ENCODE measurements around the gene TIMM50. TPM values are rescaled to one million over a fixed set of nuclear protein-coding genes. Genes with fewer than 3 reads are reported as not detected.

TIMM50 gene
- total and polyA plus RNA-seq, 7 experiments from 2014 or later, result 43.5 to 70.0 (median 50.0) TPM

GRCh38 chr19:39492225-39492624 lies 11.6 kb downstream of the TIMM50 start:
- peaks cover under 1 to 16% (median 6%) of the 10 kb centered on the region in 5 donors for H3K27me3 Mint-ChIP-seq
- H3K36me3 ChIP-seq (ENCODE audit: control insufficient read depth in 2 of 3, insufficient read depth in 3 of 3, low read length in 3 of 3), result peaks cover 0 to 30% (median 13%) of the 10 kb centered on the region in 3 experiments
- no peaks in the 10 kb centered on the region for H3K9me3 ChIP-seq (ENCODE audit: control insufficient read depth in 2 of 3, low read length in 3 of 3)
- ChIA-PET CTCF (no interaction called here), POLR2A (no interaction called here)
- intact Hi-C loops (cut with micrococcal nuclease), result no loop called here
- peaks cover 0 to 1% (median 0%) of the 10 kb centered on the region in 11 donors for H3K9me3 Mint-ChIP-seq
- no peaks in the 10 kb centered on the region for H3K4me1 ChIP-seq (ENCODE audit: control insufficient read depth in 2 of 2, insufficient read depth in 2 of 2, low read length in 2 of 2)
- H3K4me3 Mint-ChIP-seq, result no peak overlapping the region
- H3K36me3 Mint-ChIP-seq, result peaks cover 0 to 16% (median 10%) of the 10 kb centered on the region in 5 donors
- no peak overlapping the region for H3K27ac ChIP-seq (ENCODE audit: low read depth, low read length)
- no peak overlapping the region for H3K27ac Mint-ChIP-seq
- no peak overlapping the region for H3K4me3 ChIP-seq (ENCODE audit: low read length)
- no peak for ATAC-seq
- H3K4me1 Mint-ChIP-seq, result peaks cover 0 to 2% (median 0%) of the 10 kb centered on the region in 7 donors
- DNase-seq, result no peak
- no peaks in the 10 kb centered on the region for H3K27me3 ChIP-seq (ENCODE audit: control insufficient read depth in 2 of 2, insufficient read depth in 2 of 2, low read length in 2 of 2)

GRCh38 chr19:39492788-39493187 lies 12.2 kb downstream of the TIMM50 start:
- Histone ChIP-seq H3K9me3 (ENCODE audit: control insufficient read depth in 2 of 3, low read length in 3 of 3) (no peaks in the 10 kb centered on the region), H3K4me3 (ENCODE audit: low read length) (no peak overlapping the region), H3K36me3 (ENCODE audit: control insufficient read depth in 2 of 3, insufficient read depth in 3 of 3, low read length in 3 of 3) (peaks cover 0 to 27% (median 13%) of the 10 kb centered on the region in 3 experiments), H3K4me1 (ENCODE audit: control insufficient read depth in 2 of 2, insufficient read depth in 2 of 2, low read length in 2 of 2) (peaks cover 0 to 2% of the 10 kb centered on the region in 2 donors), H3K27me3 (ENCODE audit: control insufficient read depth in 2 of 2, insufficient read depth in 2 of 2, low read length in 2 of 2) (no peaks in the 10 kb centered on the region), H3K27ac (ENCODE audit: low read depth, low read length) (no peak overlapping the region)
- Mint-ChIP-seq H3K9me3 (peaks cover 0 to 1% (median 0%) of the 10 kb centered on the region in 11 donors), H3K4me3 (no peak overlapping the region), H3K27me3 (peaks cover 6 to 22% (median 7%) of the 10 kb centered on the region in 5 donors), H3K36me3 (peaks cover 0 to 16% (median 10%) of the 10 kb centered on the region in 5 donors), H3K4me1 (peaks cover 0 to 3% (median 0%) of the 10 kb centered on the region in 7 donors), H3K27ac (no peak overlapping the region)
- intact Hi-C loops (cut with micrococcal nuclease), result no loop called here
- no peak for ATAC-seq
- ChIA-PET POLR2A (no interaction called here), CTCF (no interaction called here)
- no peak for DNase-seq

- intact Hi-C loops (cut with micrococcal nuclease), result no loop called here
- H3K9me3 ChIP-seq (ENCODE audit: control insufficient read depth in 2 of 3, low read length in 3 of 3), result no peaks in the 10 kb centered on the region
- no peak for ATAC-seq
- H3K4me3 ChIP-seq (ENCODE audit: low read length), result no peak overlapping the region
- H3K27ac Mint-ChIP-seq, result no peak overlapping the region
- H3K27me3 ChIP-seq (ENCODE audit: control insufficient read depth in 2 of 2, insufficient read depth in 2 of 2, low read length in 2 of 2), result peaks cover 7 to 8% of the 10 kb centered on the region in 2 donors
- no peak for DNase-seq
- POLR2A ChIA-PET, result no interaction called here
- H3K36me3 Mint-ChIP-seq, result peaks cover 0 to 5% (median 2%) of the 10 kb centered on the region in 5 donors
- no peak overlapping the region for H3K27ac ChIP-seq (ENCODE audit: low read depth, low read length)
- peaks cover 6 to 20% of the 10 kb centered on the region in 2 donors for H3K4me1 ChIP-seq (ENCODE audit: control insufficient read depth in 2 of 2, insufficient read depth in 2 of 2, low read length in 2 of 2)
- peaks cover 11 to 17% (median 12%) of the 10 kb centered on the region in 7 donors for H3K4me1 Mint-ChIP-seq
- peaks cover 0 to 8% (median 5%) of the 10 kb centered on the region in 3 experiments for H3K36me3 ChIP-seq (ENCODE audit: control insufficient read depth in 2 of 3, insufficient read depth in 3 of 3, low read length in 3 of 3)
- CTCF ChIA-PET, result interaction anchor here (0.6 kb wide), 1 partner anchor 16 kb away, joined by 3 read pairs; no protein-coding TSS in a partner anchor
- peaks cover 18 to 38% (median 21%) of the 10 kb centered on the region in 5 donors for H3K27me3 Mint-ChIP-seq
- peaks cover 0 to 1% (median 0%) of the 10 kb centered on the region in 11 donors for H3K9me3 Mint-ChIP-seq
- H3K4me3 Mint-ChIP-seq, result no peak overlapping the region
Measured at GRCh38 chr19:39494661-39495060, 14.0 kb downstream of the TIMM50 start.

GRCh38 chr19:39496063-39496462 lies 15.4 kb downstream of the TIMM50 start:
- H3K4me1 Mint-ChIP-seq, result peaks cover 13 to 20% (median 16%) of the 10 kb centered on the region in 7 donors
- peaks cover 0 to 2% (median 0%) of the 10 kb centered on the region in 11 donors for H3K9me3 Mint-ChIP-seq
- Histone ChIP-seq H3K36me3 (ENCODE audit: control insufficient read depth in 2 of 3, insufficient read depth in 3 of 3, low read length in 3 of 3) (no peaks in the 10 kb centered on the region), H3K9me3 (ENCODE audit: control insufficient read depth in 2 of 3, low read length in 3 of 3) (no peaks in the 10 kb centered on the region), H3K4me3 (ENCODE audit: low read length) (no peak overlapping the region), H3K27me3 (ENCODE audit: control insufficient read depth in 2 of 2, insufficient read depth in 2 of 2, low read length in 2 of 2) (peaks cover 12% of the 10 kb centered on the region in 2 donors), H3K27ac (ENCODE audit: low read depth, low read length) (no peak overlapping the region), H3K4me1 (ENCODE audit: control insufficient read depth in 2 of 2, insufficient read depth in 2 of 2, low read length in 2 of 2) (peaks cover 6 to 20% of the 10 kb centered on the region in 2 donors)
- ATAC-seq, result no peak
- H3K27me3 Mint-ChIP-seq, result peaks cover 29 to 51% (median 32%) of the 10 kb centered on the region in 5 donors
- intact Hi-C loops (cut with micrococcal nuclease), result no loop called here
- ChIA-PET POLR2A (no interaction called here), CTCF (interaction anchor here (0.8 to 1.0 kb wide), 3 partner anchors 37 to 178 kb away, joined by 3 read pairs; partner anchors contain the start of gene EID2B)
- no peak overlapping the region for H3K4me3 Mint-ChIP-seq
- peaks cover 0 to 5% (median 0%) of the 10 kb centered on the region in 5 donors for H3K36me3 Mint-ChIP-seq
- no peak for DNase-seq
- no peak overlapping the region for H3K27ac Mint-ChIP-seq

- Mint-ChIP-seq H3K36me3 (peaks cover 0 to 5% (median 0%) of the 10 kb centered on the region in 5 donors), H3K4me3 (peak overlapping the region in 3 of 10 donors; percentile 74 to 79 (median 74)), H3K27ac (no peak overlapping the region), H3K27me3 (peaks cover 32 to 59% (median 37%) of the 10 kb centered on the region in 5 donors), H3K9me3 (peaks cover 0 to 2% (median 0%) of the 10 kb centered on the region in 11 donors), H3K4me1 (peaks cover 13 to 20% (median 16%) of the 10 kb centered on the region in 7 donors)
- no peaks in the 10 kb centered on the region for H3K36me3 ChIP-seq (ENCODE audit: control insufficient read depth in 2 of 3, insufficient read depth in 3 of 3, low read length in 3 of 3)
- peaks cover 12% of the 10 kb centered on the region in 2 donors for H3K27me3 ChIP-seq (ENCODE audit: control insufficient read depth in 2 of 2, insufficient read depth in 2 of 2, low read length in 2 of 2)
- CTCF ChIA-PET, result interaction anchor here (0.7 to 2.4 kb wide), 5 partner anchors 15 to 177 kb away, joined by 3 to 14 read pairs (median 3); no protein-coding TSS in a partner anchor
- H3K27ac ChIP-seq (ENCODE audit: low read depth, low read length), result no peak overlapping the region
- no peak overlapping the region for H3K4me3 ChIP-seq (ENCODE audit: low read length)
- ATAC-seq (no peak), DNase-seq (no peak)
- intact Hi-C loops (cut with micrococcal nuclease), result loop anchor here in 1 of 2 donors (1.0 kb wide), 1 partner anchor 35 kb away; the partner anchor contains the start of gene EID2B
- peaks cover 6 to 20% of the 10 kb centered on the region in 2 donors for H3K4me1 ChIP-seq (ENCODE audit: control insufficient read depth in 2 of 2, insufficient read depth in 2 of 2, low read length in 2 of 2)
- POLR2A ChIA-PET, result interaction anchor here (1.7 kb wide), 1 partner anchor 35 kb away, joined by 7 read pairs; the partner anchor contains the start of gene EID2B
- H3K9me3 ChIP-seq (ENCODE audit: control insufficient read depth in 2 of 3, low read length in 3 of 3), result no peaks in the 10 kb centered on the region
Measured at GRCh38 chr19:39497701-39497995, 17.0 kb downstream of the TIMM50 start.

GRCh38 chr19:39497996-39498797 lies 17.6 kb downstream of the TIMM50 start:
- peak overlapping the region in 3 of 9 donors; percentile 1 to 67 (median 14) for H3K27ac Mint-ChIP-seq
- intact Hi-C loops (cut with micrococcal nuclease), result loop anchor here (1.0 to 2.0 kb wide), 5 partner anchors 17 to 174 kb away; partner anchors contain the start of genes EID2 (in 1 of the 2), EID2B (in 1 of the 2) and TIMM50 (in 1 of the 2)
- H3K4me1 Mint-ChIP-seq, result peaks cover 15 to 22% (median 17%) of the 10 kb centered on the region in 7 donors
- H3K4me3 Mint-ChIP-seq, result peak overlapping the region; percentile 44 to 79 (median 72)
- ATAC-seq (peak; percentile 32), DNase-seq (peak in 2 of 9 donors; percentile 20 to 22)
- Histone ChIP-seq H3K9me3 (ENCODE audit: control insufficient read depth in 2 of 3, low read length in 3 of 3) (no peaks in the 10 kb centered on the region), H3K27ac (ENCODE audit: low read depth, low read length) (no peak overlapping the region), H3K36me3 (ENCODE audit: control insufficient read depth in 2 of 3, insufficient read depth in 3 of 3, low read length in 3 of 3) (no peaks in the 10 kb centered on the region), H3K27me3 (ENCODE audit: control insufficient read depth in 2 of 2, insufficient read depth in 2 of 2, low read length in 2 of 2) (peaks cover 12% of the 10 kb centered on the region in 2 donors), H3K4me3 (ENCODE audit: low read length) (peak overlapping the region; percentile 15), H3K4me1 (ENCODE audit: control insufficient read depth in 2 of 2, insufficient read depth in 2 of 2, low read length in 2 of 2) (peaks cover 6 to 20% of the 10 kb centered on the region in 2 donors)
- ChIA-PET CTCF (interaction anchor here (0.7 to 2.4 kb wide), 5 partner anchors 14 to 176 kb away, joined by 3 to 14 read pairs (median 3); no protein-coding TSS in a partner anchor), POLR2A (interaction anchor here (0.6 to 1.7 kb wide), 2 partner anchors 35 to 128 kb away, joined by 3 to 7 read pairs; partner anchors contain the start of gene EID2B)
- peaks cover 0 to 5% (median 0%) of the 10 kb centered on the region in 5 donors for H3K36me3 Mint-ChIP-seq
- peaks cover 0 to 2% (median 0%) of the 10 kb centered on the region in 11 donors for H3K9me3 Mint-ChIP-seq
- peaks cover 34 to 60% (median 39%) of the 10 kb centered on the region in 5 donors for H3K27me3 Mint-ChIP-seq
